Activated CD8-positive, alpha-beta memory T cell treated with anti-CD3 and anti-CD28 coated beads for 36 hours (primary cell): ENCODE measurements around the gene SLX4IP. TPM values are rescaled to one million over a fixed set of nuclear protein-coding genes. Genes with fewer than 3 reads are reported as not detected.

Experiments used
- CTCF ChIA-PET: fragments of 350-600 bp; sonication (Branson Sonifier 250); formaldehyde crosslinking; loops from one replicate; lab custom pipeline; 2021; ENCODE audit warnings: antibody characterized with exemption; lab: Charles Lee
- POLR2A ChIA-PET: fragments of 350-600 bp; sonication (Branson Sonifier 250); formaldehyde crosslinking; loops from one replicate; lab custom pipeline; 2021; ENCODE audit warnings: antibody characterized with exemption; lab: Charles Lee
- total RNA-seq, 2 experiments: library from RNA; stranded (reverse); gene quantifications; one replicate each; pipeline ENCODE4 v1.2.3, GENCODE V29; 2021

The SLX4IP gene
- total RNA-seq, 2 experiments from 2014 or later = 6.1 to 7.0 TPM

GRCh38 chr20:10423735-10424134 is 11.4 kb upstream of the SLX4IP start:
- CTCF ChIA-PET = no interaction called here
- POLR2A ChIA-PET = no interaction called here

GRCh38 chr20:10427060-10427692 is 7.9 kb upstream of the SLX4IP start:
- ChIA-PET POLR2A (no interaction called here), CTCF (interaction anchor here (0.5 to 2.4 kb wide), 10 partner anchors 10 to 453 kb away, joined by 3 to 9 read pairs (median 4); no protein-coding TSS in a partner anchor)

GRCh38 chr20:10428008-10428407 is 7.1 kb upstream of the SLX4IP start:
- CTCF ChIA-PET = interaction anchor here (2.4 kb wide), 1 partner anchor 111 kb away, joined by 9 read pairs; no protein-coding TSS in a partner anchor
- POLR2A ChIA-PET = no interaction called here

GRCh38 chr20:10429443-10429981 is 5.6 kb upstream of the SLX4IP start:
- CTCF ChIA-PET = interaction anchor here (0.9 kb wide), 1 partner anchor 85 kb away, joined by 3 read pairs; no protein-coding TSS in a partner anchor
- POLR2A ChIA-PET = no interaction called here

- POLR2A ChIA-PET = no interaction called here
Measured at GRCh38 chr20:10430000-10430466, 5.1 kb upstream of the SLX4IP start.

GRCh38 chr20:10430704-10431103 is 4.4 kb upstream of the SLX4IP start:
- ChIA-PET POLR2A (no interaction called here), CTCF (no interaction called here)

More at GRCh38 chr20:10430000-10430466, 5.1 kb upstream of the SLX4IP start:
- CTCF ChIA-PET = interaction anchor here (0.9 kb wide), 1 partner anchor 84 kb away, joined by 3 read pairs; no protein-coding TSS in a partner anchor

- ChIA-PET POLR2A (no interaction called here), CTCF (no interaction called here)
Measured at GRCh38 chr20:10432079-10432478, 3.0 kb upstream of the SLX4IP start.

GRCh38 chr20:10433014-10433622 is 2.0 kb upstream of the SLX4IP start:
- POLR2A ChIA-PET = interaction anchor here (1.3 kb wide), 1 partner anchor 455 kb away, joined by 3 read pairs; no protein-coding TSS in a partner anchor
- CTCF ChIA-PET = no interaction called here

- ChIA-PET CTCF (interaction anchor here (1.0 to 1.1 kb wide), 2 partner anchors 19 to 91 kb away, joined by 3 read pairs; no protein-coding TSS in a partner anchor), POLR2A (interaction anchor here (0.9 to 1.3 kb wide), 3 partner anchors 81 to 455 kb away, joined by 3 to 5 read pairs (median 3); no protein-coding TSS in a partner anchor)
Measured at GRCh38 chr20:10433623-10434466, 1.3 kb upstream of the SLX4IP start, which contains the start of gene MKKS. TSS of gene MKKS (minus strand) at chr20:10434222. CDS start at chr20:10413514, 20,708 bp downstream.

GRCh38 chr20:10434467-10434831 is 656 bp upstream of the SLX4IP start:
- POLR2A ChIA-PET = interaction anchor here (0.9 to 1.3 kb wide), 4 partner anchors 80 to 456 kb away, joined by 3 to 7 read pairs (median 4); no protein-coding TSS in a partner anchor
- CTCF ChIA-PET = interaction anchor here (1.0 to 1.1 kb wide), 2 partner anchors 18 to 90 kb away, joined by 3 read pairs; no protein-coding TSS in a partner anchor

GRCh38 chr20:10436053-10436699 is 1.1 kb downstream of the SLX4IP start:
- ChIA-PET POLR2A (no interaction called here), CTCF (interaction anchor here (0.6 kb wide), 1 partner anchor 308 kb away, joined by 3 read pairs; no protein-coding TSS in a partner anchor)

GRCh38 chr20:10438217-10438616 is 3.1 kb downstream of the SLX4IP start:
- POLR2A ChIA-PET = interaction anchor here (0.7 kb wide), 1 partner anchor 40 kb away, joined by 9 read pairs; no protein-coding TSS in a partner anchor
- CTCF ChIA-PET = interaction anchor here (0.7 kb wide), 1 partner anchor 97 kb away, joined by 3 read pairs; no protein-coding TSS in a partner anchor

- ChIA-PET CTCF (no interaction called here), POLR2A (no interaction called here)
Measured at GRCh38 chr20:10443936-10444335, 8.8 kb downstream of the SLX4IP start.

- POLR2A ChIA-PET = no interaction called here
Measured at GRCh38 chr20:10445758-10446157, 10.7 kb downstream of the SLX4IP start.

GRCh38 chr20:10447028-10447427 is 11.9 kb downstream of the SLX4IP start:
- ChIA-PET POLR2A (no interaction called here), CTCF (no interaction called here)

More at GRCh38 chr20:10445758-10446157, 10.7 kb downstream of the SLX4IP start:
- CTCF ChIA-PET = no interaction called here

- ChIA-PET CTCF (interaction anchor here (0.9 kb wide), 1 partner anchor 87 kb away, joined by 3 read pairs; no protein-coding TSS in a partner anchor), POLR2A (no interaction called here)
Measured at GRCh38 chr20:10448270-10449156, 13.4 kb downstream of the SLX4IP start.

GRCh38 chr20:10449270-10449669 is 14.2 kb downstream of the SLX4IP start:
- POLR2A ChIA-PET = no interaction called here

More at GRCh38 chr20:10449270-10449669, 14.2 kb downstream of the SLX4IP start:
- CTCF ChIA-PET = interaction anchor here (0.9 kb wide), 1 partner anchor 86 kb away, joined by 3 read pairs; no protein-coding TSS in a partner anchor
